HG03066 (cell line): ENCODE measurements around the gene MATK.

ENCODE experiments used
- ATAC-seq: cut with Tn5 transposase; IDR thresholded peaks from one replicate; pipeline ENCODE4 v1.9.1; 2021; ENCODE audit warnings: low read depth; ENCODE audit not compliant: unreplicated experiment

MATK gene

GRCh38 chr19:3785938-3786824 is at the start of gene MATK:
MATK (minus strand) TSS chr19:3786381; CDS start chr19:3785135, 1,246 bp downstream.
- ATAC-seq: no peak

DNA sequence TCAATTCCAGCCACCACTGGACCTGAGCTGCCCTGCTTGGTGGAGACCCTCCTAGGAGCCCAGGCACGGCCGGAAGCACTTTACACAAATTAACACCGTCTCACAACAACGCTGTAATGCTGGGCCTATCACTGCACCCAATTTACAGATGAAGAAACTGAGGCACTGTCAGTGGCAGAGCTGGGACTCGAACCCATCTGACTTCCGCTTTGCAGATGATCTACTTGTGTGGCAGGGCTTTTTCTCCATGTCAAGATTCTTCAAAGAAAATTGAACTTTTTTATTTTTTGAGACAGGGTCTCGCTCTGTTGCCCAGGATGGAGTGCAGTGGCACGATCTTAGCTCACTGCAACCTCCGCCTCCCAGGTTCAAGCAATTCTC is 48.9 kb upstream of the MATK start:
- no peak for ATAC-seq

GRCh38 chr19:3834349-3835054 is 48.3 kb upstream of the MATK start:
- no peak for ATAC-seq

- no peak for ATAC-seq
These were observed 47.6 kb upstream of the MATK start for GRCh38 chr19:3833578-3834348.

DNA sequence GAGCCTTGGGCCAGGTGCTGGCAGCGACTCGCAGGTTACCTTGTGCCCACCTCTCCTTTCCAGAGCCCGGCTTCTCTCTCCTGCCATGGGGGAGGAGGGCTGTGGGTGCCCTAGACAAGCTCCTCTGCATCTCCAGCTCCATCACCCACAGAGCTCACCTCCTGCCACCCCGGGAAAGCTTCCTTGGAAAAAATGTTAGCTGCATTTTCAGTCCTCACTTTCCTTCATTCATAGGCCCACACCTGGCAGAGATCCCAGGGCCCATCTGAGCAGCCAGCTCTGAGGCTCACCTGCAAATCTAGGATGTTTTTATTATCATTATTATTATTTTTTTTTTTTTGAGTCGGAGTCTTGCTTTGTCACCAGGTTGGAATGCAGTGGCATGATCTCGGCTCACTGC is 45.8 kb upstream of the MATK start:
- no peak for ATAC-seq

DNA sequence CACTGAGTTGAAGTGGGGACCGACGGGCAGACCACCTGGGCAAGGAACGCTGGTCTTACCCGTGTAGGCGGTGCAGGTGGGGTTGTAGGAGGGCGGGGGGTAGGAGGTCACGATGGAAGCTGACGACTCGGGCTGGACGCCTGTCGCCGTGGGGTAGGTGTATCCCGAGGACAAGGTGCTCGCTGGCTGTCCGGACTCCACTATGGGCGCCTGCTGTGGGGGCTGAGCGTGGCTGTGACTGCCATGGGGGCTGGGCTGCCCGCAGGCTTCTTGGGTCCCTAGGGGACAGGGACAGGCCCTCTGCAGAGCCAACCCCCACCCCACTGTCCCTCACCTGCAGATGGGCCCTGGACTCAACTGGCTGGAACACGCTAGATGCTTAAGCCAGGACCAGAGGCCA is 45.4 kb upstream of the MATK start:
- ATAC-seq: no peak

GRCh38 chr19:3830621-3831589 is 44.7 kb upstream of the MATK start:
- ATAC-seq: no peak

- no peak for ATAC-seq
These were observed 41.1 kb upstream of the MATK start for GRCh38 chr19:3827306-3827705.

- ATAC-seq: no peak
These were observed 40.0 kb upstream of the MATK start for GRCh38 chr19:3826163-3826562.

GRCh38 chr19:3825286-3825956 is 39.2 kb upstream of the MATK start:
- ATAC-seq: no peak

GRCh38 chr19:3823350-3823713 is 37.2 kb upstream of the MATK start:
- ATAC-seq: no peak

GRCh38 chr19:3822683-3823349 is 36.6 kb upstream of the MATK start:
- ATAC-seq: no peak

DNA sequence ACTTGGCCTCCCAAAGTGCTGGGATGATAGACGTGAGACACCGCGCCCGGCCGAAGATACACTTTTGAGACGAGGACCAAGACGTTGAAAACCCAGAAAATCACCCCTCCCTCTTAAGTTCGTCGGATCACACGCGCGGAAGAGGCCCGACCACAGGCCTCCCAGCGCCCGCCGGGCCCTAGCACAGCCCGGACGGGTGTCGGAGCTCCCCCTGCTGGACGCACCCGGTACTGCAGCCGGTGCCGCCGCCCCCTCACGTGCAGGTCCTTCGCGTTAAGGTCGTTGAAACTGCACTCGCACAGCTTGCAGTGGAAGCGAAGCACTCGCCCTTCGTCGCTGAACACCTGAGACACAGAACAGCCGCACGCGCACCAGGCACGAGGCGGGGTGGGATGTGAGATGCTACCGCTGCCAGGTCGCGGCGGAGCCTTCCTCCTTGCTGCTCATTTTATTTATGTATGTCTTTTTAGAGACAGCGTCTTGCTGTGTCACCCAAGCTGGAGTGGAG is 35.7 kb upstream of the MATK start:
- ATAC-seq: no peak

GRCh38 chr19:3821156-3821555 is 35.0 kb upstream of the MATK start:
- no peak for ATAC-seq

GRCh38 chr19:3819989-3820388 is 33.8 kb upstream of the MATK start:
- no peak for ATAC-seq

GRCh38 chr19:3818918-3819317 is 32.7 kb upstream of the MATK start:
- ATAC-seq: no peak

- no peak for ATAC-seq
These were observed 32.3 kb upstream of the MATK start for GRCh38 chr19:3818466-3818865.

GRCh38 chr19:3817761-3818160 is 31.6 kb upstream of the MATK start:
- ATAC-seq: no peak
